ENCODE measurements around the gene SGIP1.

SGIP1 gene

GRCh38 chr1:66523562-66523961, 10.4 kb upstream of the SGIP1 start:
- no peak for DNase-seq (ENCODE audit: low spot score)

- DNase-seq (ENCODE audit: low spot score), result no peak
These were observed 8.9 kb upstream of the SGIP1 start for GRCh38 chr1:66525086-66525485.

- DNase-seq (ENCODE audit: low spot score), result no peak
These were observed 7.9 kb upstream of the SGIP1 start for GRCh38 chr1:66526036-66526435.

GRCh38 chr1:66526991-66527390, 7.0 kb upstream of the SGIP1 start:
- DNase-seq (ENCODE audit: low spot score), result no peak

- no peak for DNase-seq (ENCODE audit: low spot score)
These were observed 6.3 kb upstream of the SGIP1 start for GRCh38 chr1:66527686-66528085.

- no peak for DNase-seq (ENCODE audit: low spot score)
These were observed 5.4 kb upstream of the SGIP1 start for GRCh38 chr1:66528580-66528979.

GRCh38 chr1:66532214-66532613, 1.7 kb upstream of the SGIP1 start:
- no peak for DNase-seq (ENCODE audit: low spot score)

GRCh38 chr1:66532798-66533783, 862 bp upstream of the SGIP1 start:
- DNase-seq (ENCODE audit: low spot score), result peak; percentile 31

GRCh38 chr1:66535061-66535460, 1.1 kb downstream of the SGIP1 start:
- no peak for DNase-seq (ENCODE audit: low spot score)

- DNase-seq (ENCODE audit: low spot score), result no peak
These were observed 1.9 kb downstream of the SGIP1 start for GRCh38 chr1:66535853-66536252.

- no peak for DNase-seq (ENCODE audit: low spot score)
These were observed 3.8 kb downstream of the SGIP1 start for GRCh38 chr1:66537718-66538117.

- no peak for DNase-seq (ENCODE audit: low spot score)
These were observed 5.5 kb downstream of the SGIP1 start for GRCh38 chr1:66539491-66539890.

GRCh38 chr1:66540434-66541032, 6.6 kb downstream of the SGIP1 start:
- no peak for DNase-seq (ENCODE audit: low spot score)

- no peak for DNase-seq (ENCODE audit: low spot score)
These were observed 8.4 kb downstream of the SGIP1 start for GRCh38 chr1:66542314-66542713.

- DNase-seq (ENCODE audit: low spot score), result no peak
These were observed 9.1 kb downstream of the SGIP1 start for GRCh38 chr1:66542811-66543767.

GRCh38 chr1:66546047-66546810, 12.3 kb downstream of the SGIP1 start:
- DNase-seq (ENCODE audit: low spot score), result no peak

- DNase-seq (ENCODE audit: low spot score), result no peak
These were observed 15.1 kb downstream of the SGIP1 start for GRCh38 chr1:66549017-66549416.

- no peak for DNase-seq (ENCODE audit: low spot score)
These were observed 16.3 kb downstream of the SGIP1 start for GRCh38 chr1:66550243-66550642.

- no peak for DNase-seq (ENCODE audit: low spot score)
These were observed 18.3 kb downstream of the SGIP1 start for GRCh38 chr1:66552287-66552686.

GRCh38 chr1:66552829-66553228, 18.9 kb downstream of the SGIP1 start:
- DNase-seq (ENCODE audit: low spot score), result no peak

- no peak for DNase-seq (ENCODE audit: low spot score)
These were observed 19.9 kb downstream of the SGIP1 start for GRCh38 chr1:66553846-66554245.
